NCI-H82 treated with DMSO at 0.1 percent for 48 hours (cell line): ENCODE data around the gene USP6.
"Not testable (repeated sequence)": the region's sequence is repeated elsewhere in the genome, so short reads cannot be mapped to it uniquely, and the experiment has no call there.

Experiments
- DNase-seq: peaks from one replicate; lab custom pipeline; 2025; ENCODE audit not compliant: unreplicated experiment; lab: John Stamatoyannopoulos, UW

USP6 gene

DNA sequence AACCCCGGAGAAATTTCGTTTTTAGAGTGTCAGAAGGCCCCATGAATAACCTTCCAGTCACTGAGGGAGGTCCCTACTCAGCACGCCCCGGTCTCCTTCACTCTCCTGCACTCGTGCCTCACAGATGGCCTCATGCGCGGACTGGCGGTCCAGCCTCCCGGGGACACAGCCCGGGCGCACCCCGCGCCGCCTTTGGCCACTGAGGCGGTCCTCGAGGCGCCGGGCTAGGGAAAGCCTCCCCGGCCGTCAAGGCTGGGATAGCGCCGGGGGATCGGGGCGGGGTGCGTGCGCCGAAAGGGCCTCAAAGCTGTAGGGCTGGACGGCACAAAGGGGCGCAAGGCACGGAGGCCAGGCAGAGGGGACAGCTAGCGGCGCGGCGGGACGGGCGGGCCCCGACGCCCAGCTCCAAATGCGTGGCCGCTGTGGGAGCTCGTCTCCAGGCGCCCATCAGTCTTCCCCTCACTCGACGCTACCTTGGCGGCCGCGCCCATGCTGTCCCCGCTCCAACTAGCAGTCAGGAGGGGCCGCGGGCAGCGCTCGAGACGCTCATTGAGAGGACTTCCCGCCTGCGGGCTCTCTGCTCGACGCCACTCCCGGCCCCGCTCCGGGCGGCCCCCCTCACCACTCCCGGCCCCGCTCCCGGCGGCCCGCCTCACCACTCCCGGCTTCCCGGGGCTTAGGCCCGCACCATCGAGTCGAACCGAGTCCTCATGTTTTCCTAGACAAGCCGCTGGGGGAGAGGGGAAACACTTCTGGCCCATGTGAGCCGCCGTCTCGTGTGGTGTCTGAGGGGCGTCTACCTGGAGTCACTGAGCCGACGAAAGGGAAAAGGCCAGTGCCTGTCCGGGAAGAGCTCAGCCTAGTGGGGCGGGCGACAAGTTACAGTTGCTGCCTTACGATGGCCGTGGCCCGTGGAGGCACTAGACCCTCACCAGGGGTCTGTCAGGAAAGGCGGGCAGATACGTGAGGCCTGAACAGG, at the start of gene USP6:
Gene USP6 (plus strand): TSS at position 360 of the 979 bp plus-strand sequence. CDS start 14,336 bp downstream, outside the sequence.
- DNase-seq: no peak

- DNase-seq: no peak
These were observed 47.6 kb upstream of the USP6 start for GRCh38 chr17:5068236-5068635.

- no peak for DNase-seq
These were observed 46.1 kb upstream of the USP6 start for GRCh38 chr17:5069724-5070123.

GRCh38 chr17:5075472-5075871, 40.4 kb upstream of the USP6 start:
- not testable (repeated sequence) for DNase-seq

GRCh38 chr17:5077275-5077674, 38.6 kb upstream of the USP6 start:
- not testable (repeated sequence) for DNase-seq

DNA sequence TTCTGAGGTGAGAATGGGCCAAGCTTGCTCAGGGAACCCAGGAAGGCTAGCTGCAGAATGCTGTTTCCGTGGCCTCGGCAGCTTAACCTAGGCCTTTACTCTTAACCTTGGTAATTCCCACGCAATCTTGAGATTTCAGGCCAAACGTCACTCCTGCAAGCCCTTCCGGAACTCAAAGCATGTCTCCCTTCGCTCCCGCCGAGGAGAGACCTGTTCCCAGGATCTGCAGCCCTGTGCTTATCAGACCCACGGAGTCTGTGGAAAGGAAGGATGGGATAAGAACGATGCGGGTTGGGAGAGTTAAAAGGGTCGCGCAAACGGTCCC, 38.1 kb upstream of the USP6 start:
- no peak for DNase-seq

DNA sequence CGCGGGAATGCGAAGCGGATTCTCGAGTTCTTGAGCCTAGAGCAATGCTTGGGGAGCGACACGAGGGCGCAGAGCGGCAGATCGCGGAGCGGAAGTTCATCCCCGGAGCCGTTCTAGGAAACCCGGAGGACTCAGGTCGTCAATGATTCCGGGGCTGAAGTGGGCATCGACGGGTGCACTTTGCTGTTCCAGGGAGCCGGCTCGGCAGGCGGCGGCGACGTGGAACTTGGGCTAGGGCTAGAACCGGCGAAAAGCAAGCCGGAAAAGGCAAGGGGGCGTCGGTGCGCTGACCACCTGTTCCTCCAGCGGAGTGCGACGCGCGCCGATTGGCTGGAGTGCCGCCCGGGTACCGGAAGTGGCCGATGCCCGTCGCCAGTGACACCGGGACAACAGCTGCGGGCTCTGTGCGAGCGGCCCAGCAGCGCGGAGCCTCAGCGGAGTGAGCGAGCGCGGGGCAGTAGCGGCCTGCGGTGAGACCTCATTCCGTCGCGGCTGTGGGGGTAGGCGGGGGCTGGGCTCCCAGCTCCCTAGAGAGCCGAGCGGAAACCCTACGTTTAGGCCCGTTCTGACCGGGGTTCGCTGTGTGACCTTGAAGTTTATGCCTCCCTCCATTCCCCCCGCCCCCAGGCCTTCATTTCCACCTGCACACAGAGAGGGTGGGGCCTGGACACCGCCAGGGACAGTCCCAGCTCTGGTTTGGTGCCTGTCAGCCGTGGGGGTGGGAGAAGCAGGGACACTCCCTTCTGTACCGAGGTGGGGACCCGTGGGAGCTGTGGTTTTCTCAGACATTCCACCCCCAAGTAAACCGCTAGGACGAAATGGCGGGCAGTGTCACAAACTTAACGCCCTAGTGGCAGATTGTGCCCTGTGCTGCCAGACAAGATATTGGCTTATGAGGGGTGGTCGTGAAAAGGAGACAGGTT, 37.5 kb upstream of the USP6 start, which contains the start of gene ZFP3:
Gene ZFP3 (plus strand): TSS at position 362 of the 923 bp plus-strand sequence. CDS start 13,038 bp downstream, outside the sequence.
- peak; percentile 77 for DNase-seq

- DNase-seq: no peak
These were observed 35.2 kb upstream of the USP6 start for GRCh38 chr17:5080591-5080990.

- no peak for DNase-seq
These were observed 23.4 kb upstream of the USP6 start for GRCh38 chr17:5092218-5093010.

- DNase-seq: no peak
These were observed 19.1 kb upstream of the USP6 start for GRCh38 chr17:5096731-5097100.

- peak; percentile 70 for DNase-seq
These were observed 18.6 kb upstream of the USP6 start for GRCh38 chr17:5097101-5097834.

DNA sequence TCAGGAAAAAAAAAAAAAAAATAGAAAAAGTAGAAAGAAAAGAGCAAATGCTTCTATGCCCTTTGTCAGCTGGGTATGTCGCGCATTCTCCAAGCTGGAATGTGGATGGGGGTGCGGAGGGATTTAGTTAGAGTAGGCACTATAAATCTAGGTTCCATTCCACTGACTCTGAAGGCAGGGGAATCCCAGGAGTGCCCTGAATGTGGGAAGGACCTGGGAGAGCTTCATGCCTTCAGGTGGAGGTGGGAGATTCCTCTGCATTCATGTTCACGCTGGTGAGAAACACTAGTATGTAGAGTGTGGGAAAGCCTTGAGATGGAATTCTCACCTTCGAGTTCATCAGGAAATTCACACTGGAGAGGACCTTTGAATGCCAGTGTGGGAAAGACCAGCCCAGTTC, 16.6 kb upstream of the USP6 start:
- no peak for DNase-seq

DNA sequence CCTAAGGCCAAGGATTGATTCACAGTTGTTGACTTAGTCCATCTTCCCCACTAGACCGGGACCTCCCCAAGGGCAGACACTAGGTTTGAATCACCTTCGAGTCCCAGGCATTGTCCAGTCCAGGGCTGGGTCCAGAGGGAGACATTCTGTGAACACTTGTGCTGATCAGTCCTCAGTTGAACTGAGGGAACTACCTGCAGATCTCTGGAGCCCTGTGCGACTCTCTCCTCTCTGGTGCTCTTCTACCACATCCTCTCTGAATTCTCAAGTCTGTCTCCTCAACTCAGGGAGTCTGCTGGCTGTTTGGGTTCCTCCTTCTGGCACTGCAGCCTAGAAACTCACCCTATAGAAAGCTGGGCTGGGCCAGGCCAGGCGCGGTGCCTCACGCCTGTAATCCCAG, 15.0 kb upstream of the USP6 start:
- no peak for DNase-seq

- DNase-seq: no peak
These were observed 5.0 kb upstream of the USP6 start for GRCh38 chr17:5110816-5111215.

- peak; percentile 86 for DNase-seq
These were observed 4.2 kb upstream of the USP6 start, which contains the start of gene ZNF232 for GRCh38 chr17:5111402-5112204. Gene ZNF232, minus strand, starts transcription at chr17:5111878. Its CDS starts 56 bp downstream, at chr17:5111822.

GRCh38 chr17:5118219-5118618, 2.4 kb downstream of the USP6 start:
- DNase-seq: no peak

DNA sequence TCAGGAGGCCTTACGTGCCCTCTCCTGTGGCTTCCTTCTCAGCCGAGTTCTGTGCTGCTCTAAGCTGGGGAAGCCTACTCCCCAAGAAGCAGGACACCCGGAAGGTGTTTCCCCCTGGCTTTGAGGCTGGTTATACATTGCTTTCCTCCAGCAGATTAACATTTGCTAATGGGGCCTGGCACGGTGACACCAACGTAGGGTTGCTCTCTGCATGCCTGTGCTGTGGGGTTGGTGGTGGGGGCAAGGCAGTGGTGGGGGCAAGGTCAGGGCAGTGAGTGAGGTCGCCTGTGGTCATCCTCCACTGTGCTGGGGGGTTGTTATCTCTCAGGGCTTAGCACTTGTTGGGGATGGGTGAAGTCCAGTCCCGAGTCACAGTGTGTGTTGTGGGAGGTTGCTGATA, 4.2 kb downstream of the USP6 start:
- no peak for DNase-seq

DNA sequence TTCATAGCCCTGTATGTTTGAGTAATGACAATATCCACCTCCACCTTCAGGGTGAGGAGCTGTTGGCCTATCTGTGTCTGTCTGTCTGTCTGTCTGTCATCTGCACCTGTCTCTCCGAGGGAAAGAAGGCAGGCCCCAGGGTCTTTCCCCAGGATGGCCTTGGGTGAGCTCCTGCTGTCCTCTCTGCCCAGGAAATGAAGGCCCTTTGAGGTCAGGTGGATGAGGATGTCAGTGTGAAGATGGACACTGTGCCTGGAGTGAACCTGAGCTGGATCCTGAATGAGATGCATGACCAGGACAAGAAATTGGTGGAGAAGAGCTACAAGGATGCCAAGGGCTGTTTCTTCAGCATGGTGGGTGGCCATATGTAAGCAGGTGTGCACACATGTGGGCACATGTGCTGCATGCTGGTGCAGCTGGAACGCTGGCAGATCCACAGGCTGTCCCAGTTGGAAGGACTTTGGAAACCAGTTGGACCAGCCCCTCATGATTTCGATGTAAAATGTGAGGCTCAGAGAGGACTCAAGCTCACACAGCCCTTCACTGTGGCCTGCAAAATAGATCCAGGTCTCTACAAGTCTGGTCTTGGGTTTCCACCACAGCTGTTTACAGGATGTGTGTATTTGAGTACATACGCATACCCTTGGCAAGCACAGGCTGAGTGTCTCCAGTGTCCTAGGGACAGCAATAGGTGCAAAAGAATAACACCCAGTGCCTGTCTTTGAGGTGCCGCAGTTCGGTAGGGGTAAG, 4.8 kb downstream of the USP6 start:
- not testable (repeated sequence) for DNase-seq
